Ovary (tissue), 1 donor: Measurements from ENCODE around the gene RFX8.

Experiments used
- EP300 ChIP-seq: sonication (generic); formaldehyde crosslinking; IDR thresholded peaks from one replicate; pipeline ENCODE4 v1.6.1; 2017; ENCODE audit warnings: antibody characterized with exemption
- POLR2A ChIP-seq: fragments of 450-650 bp; IDR thresholded peaks from one replicate; pipeline ENCODE4 v1.6.1; 2017; ENCODE audit warnings: antibody characterized with exemption, mild to moderate bottlenecking, moderate library complexity

DNA sequence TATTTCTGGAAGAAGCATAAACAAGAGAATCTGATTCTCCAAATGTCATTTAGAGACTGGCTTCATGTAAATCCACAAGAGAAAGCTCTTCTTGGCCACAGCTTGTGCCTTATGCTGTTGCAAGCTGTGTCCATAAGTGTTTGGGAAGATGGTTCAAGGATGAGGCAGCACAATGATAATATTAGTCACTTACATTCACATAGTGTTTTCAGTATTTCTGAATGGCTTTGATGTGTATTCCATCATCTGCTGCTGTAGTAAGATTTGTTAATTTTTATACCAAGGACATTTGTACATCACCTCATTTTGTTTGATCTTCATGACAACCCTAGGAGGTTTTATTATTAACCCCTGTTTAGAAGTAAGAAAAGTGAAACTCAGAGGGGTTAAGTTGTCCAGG, 117.5 kb downstream of the RFX8 start:
- TF ChIP-seq EP300 (no peak), POLR2A (no peak)
